PC-3 (cell line): ENCODE data around the gene CPSF4.

Experiments
- EZH2phosphoT487 ChIP-seq: fragments of 300-600 bp; sonication (generic); IDR thresholded peaks from 2 replicates; pipeline ENCODE4 v1.6.1; 2018; ENCODE audit warnings: mild to moderate bottlenecking, antibody characterized with exemption, low read length, borderline replicate concordance
- TF ChIP-seq, protein P1 (sequence below): fragments of 300-600 bp; sonication (generic); conservative IDR thresholded peaks from 2 replicates; pipeline ENCODE4 v1.5.1; 2017; ENCODE audit warnings: antibody characterized with exemption, low read depth, mild to moderate bottlenecking, low read length

DNA sequence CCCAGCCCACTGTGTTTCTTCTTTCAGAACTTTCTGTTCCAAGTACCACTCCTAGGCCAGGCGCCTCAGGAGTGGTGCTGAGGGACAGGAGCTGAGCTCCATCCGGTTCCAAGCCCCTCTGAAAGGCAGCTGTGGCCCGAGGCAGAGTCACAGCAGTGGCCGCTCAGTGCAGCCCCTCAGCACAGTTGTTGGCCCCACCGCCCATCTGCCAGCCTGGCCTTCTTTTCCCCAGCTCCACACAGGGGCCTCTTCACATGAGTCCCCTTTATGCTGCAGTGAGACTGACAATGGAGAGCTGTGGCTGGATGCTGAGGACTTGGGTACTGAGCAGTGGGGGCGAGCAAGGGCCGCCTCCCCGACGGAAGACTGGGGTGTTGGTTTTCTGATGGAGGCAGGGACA lies 20.5 kb upstream of the CPSF4 start:
- TF ChIP-seq, protein P1, sequence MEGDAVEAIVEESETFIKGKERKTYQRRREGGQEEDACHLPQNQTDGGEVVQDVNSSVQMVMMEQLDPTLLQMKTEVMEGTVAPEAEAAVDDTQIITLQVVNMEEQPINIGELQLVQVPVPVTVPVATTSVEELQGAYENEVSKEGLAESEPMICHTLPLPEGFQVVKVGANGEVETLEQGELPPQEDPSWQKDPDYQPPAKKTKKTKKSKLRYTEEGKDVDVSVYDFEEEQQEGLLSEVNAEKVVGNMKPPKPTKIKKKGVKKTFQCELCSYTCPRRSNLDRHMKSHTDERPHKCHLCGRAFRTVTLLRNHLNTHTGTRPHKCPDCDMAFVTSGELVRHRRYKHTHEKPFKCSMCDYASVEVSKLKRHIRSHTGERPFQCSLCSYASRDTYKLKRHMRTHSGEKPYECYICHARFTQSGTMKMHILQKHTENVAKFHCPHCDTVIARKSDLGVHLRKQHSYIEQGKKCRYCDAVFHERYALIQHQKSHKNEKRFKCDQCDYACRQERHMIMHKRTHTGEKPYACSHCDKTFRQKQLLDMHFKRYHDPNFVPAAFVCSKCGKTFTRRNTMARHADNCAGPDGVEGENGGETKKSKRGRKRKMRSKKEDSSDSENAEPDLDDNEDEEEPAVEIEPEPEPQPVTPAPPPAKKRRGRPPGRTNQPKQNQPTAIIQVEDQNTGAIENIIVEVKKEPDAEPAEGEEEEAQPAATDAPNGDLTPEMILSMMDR, result no peak
- no peak for TF ChIP-seq EZH2phosphoT487
